Testis (tissue), 3 donors: ENCODE results near the gene NR3C1. TPM values are rescaled to one million over a fixed set of nuclear protein-coding genes. Genes with fewer than 3 reads are reported as not detected.

Experiments
- DNase-seq: peaks from one replicate; pipeline ENCODE4 v3.0.0-alpha.2; 2019
- H3K27ac ChIP-seq, 2 donors: fragments of 200-600 bp; sonication (generic); one replicate each; pipeline ENCODE4 v1.5.1; 2019
- H3K27me3 ChIP-seq: fragments of 200-600 bp; sonication (generic); one replicate; pipeline ENCODE4 v1.5.1; 2019
- H3K36me3 ChIP-seq: fragments of 200-600 bp; sonication (generic); one replicate; pipeline ENCODE4 v1.5.1; 2017; ENCODE audit warnings: low read depth; ENCODE audit errors: missing control alignments
- H3K4me1 ChIP-seq: fragments of 200-600 bp; sonication (generic); one replicate; pipeline ENCODE4 v1.5.1; 2019
- H3K4me3 ChIP-seq, 2 donors: fragments of 200-600 bp; sonication (generic); one replicate each; pipeline ENCODE4 v1.5.1; 2017 to 2019
- H3K9me3 ChIP-seq: fragments of 200-600 bp; sonication (generic); one replicate; pipeline ENCODE4 v1.5.1; 2017
- CTCF ChIP-seq, 3 experiments: fragments of 450-650 bp in 2 of 3; fragments of 200-600 bp in 1 of 3; sonication (generic) in 1 of 3; IDR thresholded peaks; one replicate each; pipeline ENCODE4 v1.5.1; 2016 to 2019; ENCODE audit warnings: antibody characterized with exemption in 3 of 3, mild to moderate bottlenecking in 2 of 3, moderate library complexity in 1 of 3
- POLR2A ChIP-seq: fragments of 450-650 bp; IDR thresholded peaks from one replicate; pipeline ENCODE4 v1.6.1; 2017; ENCODE audit warnings: antibody characterized with exemption, mild to moderate bottlenecking, moderate library complexity
- WGBS, 2 donors: methylation state at CpG; one replicate each; pipeline ENCODE4 v1.1.5; 2018; 5-methylcytosine and 5-hydroxymethylcytosine counted together
- intact Hi-C: fragments of 100-400 bp; cut with DNase I; formaldehyde crosslinking; loops from one replicate; pipeline ENCODE4 v1.15.1; 2023; ENCODE audit warnings: low total_unique reads
- polyA plus RNA-seq: library from polyadenylated mRNA; stranded (reverse); fragments of 350-450 nt; fragmentation: Illumina TruSeq; extraction: RNeasy Lipid Tissue Mini Kit (QIAGEN cat#74804); gene quantifications from one replicate; pipeline ENCODE4 v1.2.3, GENCODE V29; 2014; ENCODE audit warnings: low read depth, low replicate concordance; ENCODE audit not compliant: insufficient read depth
- total RNA-seq, 2 donors: library from RNA; depleted of rRNA; stranded (reverse); fragments of >200 nt; gene quantifications; one replicate each; pipeline ENCODE4 v1.2.3, GENCODE V29; 2016

NR3C1 gene
- total and polyA plus RNA-seq, 3 donors from 2014 or later, result 33.2 to 37.7 (median 34.3) TPM

GRCh38 chr5:143440448-143441115 lies 37.1 kb upstream of the NR3C1 start:
- H3K9me3 ChIP-seq, result no peaks in the 10 kb centered on the region
- TF ChIP-seq POLR2A, result no peak
- TF ChIP-seq CTCF (IDR thresholded peaks at IDR 0.05), result no peak
- DNase-seq, result no peak
- 80 to 90% methylated on average over 2 of the region's 2 CpGs for WGBS, 2 donors
- intact Hi-C loops, result no loop called here
- no peak overlapping the region for H3K27ac ChIP-seq
- no peaks in the 10 kb centered on the region for H3K36me3 ChIP-seq
- H3K27me3 ChIP-seq, result no peaks in the 10 kb centered on the region
- no peak overlapping the region for H3K4me3 ChIP-seq
- H3K4me1 ChIP-seq, result no peaks in the 10 kb centered on the region

GRCh38 chr5:143437666-143438273 lies 34.3 kb upstream of the NR3C1 start:
- DNase-seq, result no peak
- no peaks in the 10 kb centered on the region for H3K36me3 ChIP-seq
- no peaks in the 10 kb centered on the region for H3K9me3 ChIP-seq
- H3K27me3 ChIP-seq, result no peaks in the 10 kb centered on the region
- no peaks in the 10 kb centered on the region for H3K4me1 ChIP-seq
- no peak overlapping the region for H3K27ac ChIP-seq
- H3K4me3 ChIP-seq, result no peak overlapping the region
- intact Hi-C loops, result no loop called here
- WGBS, 2 donors, result 78 to 87% methylated on average over 4 of the region's 4 CpGs
- TF ChIP-seq CTCF (IDR thresholded peaks at IDR 0.05) (no peak), POLR2A (no peak)

- TF ChIP-seq CTCF (IDR thresholded peaks at IDR 0.05) (no peak), POLR2A (no peak)
- DNase-seq, result no peak
- WGBS, 2 donors, result 80 to 83% methylated on average over 2 of the region's 2 CpGs
- H3K4me3 ChIP-seq, result no peak overlapping the region
- H3K9me3 ChIP-seq, result no peaks in the 10 kb centered on the region
- H3K27ac ChIP-seq, result no peak overlapping the region
- H3K4me1 ChIP-seq, result no peaks in the 10 kb centered on the region
- no peaks in the 10 kb centered on the region for H3K36me3 ChIP-seq
- intact Hi-C loops, result no loop called here
- H3K27me3 ChIP-seq, result no peaks in the 10 kb centered on the region
These were observed 33.4 kb upstream of the NR3C1 start for GRCh38 chr5:143436871-143437270.

- intact Hi-C loops, result no loop called here
- no peak overlapping the region for H3K27ac ChIP-seq
- no peaks in the 10 kb centered on the region for H3K36me3 ChIP-seq
- H3K4me1 ChIP-seq, result no peaks in the 10 kb centered on the region
- 47 to 63% methylated on average over 6 of the region's 6 CpGs for WGBS, 2 donors
- no peak overlapping the region for H3K4me3 ChIP-seq
- H3K27me3 ChIP-seq, result no peaks in the 10 kb centered on the region
- H3K9me3 ChIP-seq, result no peaks in the 10 kb centered on the region
- no peak for TF ChIP-seq POLR2A
- TF ChIP-seq CTCF (IDR thresholded peaks at IDR 0.05), result no peak
- DNase-seq, result peak; percentile 32
These were observed 31.7 kb upstream of the NR3C1 start for GRCh38 chr5:143435210-143435657.
